Inflammatory macrophage treated with lipopolysaccharide for 1 hour (primary cell): ENCODE results near the gene MTFR2.
"Not testable (repeated sequence)": the region's sequence is repeated elsewhere in the genome, so short reads cannot be mapped to it uniquely, and the experiment has no call there.

Experiments used
- DNase-seq, 2 donors: peaks; one replicate each; pipeline ENCODE4 v3.0.0-alpha.2; 2020 to 2022

MTFR2 gene

GRCh38 chr6:136232701-136233100, 17.4 kb downstream of the MTFR2 start:
- DNase-seq = no peak

GRCh38 chr6:136230219-136230853, 19.8 kb downstream of the MTFR2 start:
- DNase-seq = peak in 1 of 2 donors; percentile 42

GRCh38 chr6:136228814-136229213, 21.3 kb downstream of the MTFR2 start:
- peak; percentile 65 to 72 for DNase-seq

GRCh38 chr6:136226674-136227377, 23.3 kb downstream of the MTFR2 start:
- no peak for DNase-seq

- peak; percentile 38 to 89 for DNase-seq
Measured at GRCh38 chr6:136226027-136226673, 24.0 kb downstream of the MTFR2 start.

GRCh38 chr6:136225496-136225895, 24.6 kb downstream of the MTFR2 start:
- DNase-seq = peak; percentile 45 to 47

- DNase-seq = not testable (repeated sequence)
Measured at GRCh38 chr6:136224974-136225373, 25.1 kb downstream of the MTFR2 start.

GRCh38 chr6:136216503-136217401, 33.4 kb downstream of the MTFR2 start:
- no peak for DNase-seq

- no peak for DNase-seq
Measured at GRCh38 chr6:136213853-136214252, 36.3 kb downstream of the MTFR2 start.

GRCh38 chr6:136213012-136213539, 37.0 kb downstream of the MTFR2 start:
- no peak for DNase-seq

GRCh38 chr6:136212608-136213007, 37.5 kb downstream of the MTFR2 start:
- DNase-seq = no peak

- DNase-seq = no peak
Measured at GRCh38 chr6:136210398-136211165, 39.5 kb downstream of the MTFR2 start.

- no peak for DNase-seq
Measured at GRCh38 chr6:136209496-136209895, 40.6 kb downstream of the MTFR2 start.

- DNase-seq = no peak
Measured at GRCh38 chr6:136208783-136209182, 41.3 kb downstream of the MTFR2 start.

- DNase-seq = no peak
Measured at GRCh38 chr6:136201732-136202131, 48.4 kb downstream of the MTFR2 start.

- no peak for DNase-seq
Measured at GRCh38 chr6:136192902-136193301, 57.2 kb downstream of the MTFR2 start.

- no peak for DNase-seq
Measured at GRCh38 chr6:136191606-136192312, 58.4 kb downstream of the MTFR2 start.

- no peak for DNase-seq
Measured at GRCh38 chr6:136189104-136189503, 61.0 kb downstream of the MTFR2 start.

GRCh38 chr6:136188486-136188885, 61.6 kb downstream of the MTFR2 start:
- no peak for DNase-seq

GRCh38 chr6:136186363-136186762, 63.7 kb downstream of the MTFR2 start:
- DNase-seq = no peak

- no peak for DNase-seq
Measured at GRCh38 chr6:136184738-136185137, 65.4 kb downstream of the MTFR2 start.
